K562 (cell line): Measurements from ENCODE around the gene SNX10. TPM values are rescaled to one million over a fixed set of nuclear protein-coding genes. Genes with fewer than 3 reads are reported as not detected.

Experiments
- BRCA1 ChIP-seq, 2 experiments: fragments of 450-650 bp in 1 of 2; sonication (generic) in 1 of 2; formaldehyde crosslinking in 1 of 2; IDR thresholded peaks; 2 replicates each; pipeline versions ENCODE4 v1.5.0 to v1.6.1; 2017 to 2020; ENCODE audit warnings: mild to moderate bottlenecking in 1 of 2, missing genetic modification reagents in 1 of 2
- DMBX1 ChIP-seq: fragments of 250-450 bp; sonication (Bioruptor Pico); IDR thresholded peaks from 2 replicates; pipeline ENCODE4 v1.8.0; 2022; ENCODE audit warnings: inconsistent platforms, mild to moderate bottlenecking, moderate library complexity, borderline replicate concordance
- FOXK1 ChIP-seq: sonication (generic); formaldehyde crosslinking; IDR thresholded peaks from 2 replicates; pipeline ENCODE4 v1.8.0; 2022; ENCODE audit warnings: missing genetic modification reagents, mild to moderate bottlenecking, borderline replicate concordance
- FOXP1 ChIP-seq: sonication (generic); formaldehyde crosslinking; IDR thresholded peaks from 2 replicates; pipeline ENCODE4 v1.8.0; 2022; ENCODE audit warnings: mild to moderate bottlenecking, missing genetic modification reagents
- KAT7 ChIP-seq: sonication (generic); formaldehyde crosslinking; IDR thresholded peaks from 2 replicates; pipeline ENCODE4 v1.8.0; 2022; ENCODE audit warnings: missing genetic modification reagents, mild to moderate bottlenecking, borderline replicate concordance
- NCOR1 ChIP-seq: fragments of 450-650 bp; IDR thresholded peaks from 2 replicates; pipeline ENCODE4 v1.6.1; 2016; ENCODE audit warnings: mild to moderate bottlenecking, moderate library complexity
- NEUROD1 ChIP-seq: fragments of 150-350 bp; IDR thresholded peaks from 2 replicates; pipeline ENCODE4 v1.6.1; 2014; ENCODE audit warnings: borderline replicate concordance, low read length, low read depth; ENCODE audit not compliant: partially characterized antibody
- NFXL1 ChIP-seq: fragments of 450-650 bp; formaldehyde crosslinking; IDR thresholded peaks from 2 replicates; pipeline ENCODE4 v1.4.0; 2021; ENCODE audit warnings: mild to moderate bottlenecking
- NUFIP1 ChIP-seq: fragments of 450-650 bp; IDR thresholded peaks from 2 replicates; pipeline ENCODE4 v1.6.1; 2018; ENCODE audit not compliant: partially characterized antibody
- PCBP2 ChIP-seq: fragments of 200-400 bp; formaldehyde crosslinking; IDR thresholded peaks from 2 replicates; pipeline ENCODE4 v1.6.1; 2018; ENCODE audit warnings: low read length, low read depth, mild to moderate bottlenecking, moderate library complexity; ENCODE audit not compliant: poor library complexity, severe bottlenecking
- RB1 ChIP-seq: fragments of 450-650 bp; IDR thresholded peaks from 2 replicates; pipeline ENCODE4 v1.6.1; 2017; ENCODE audit warnings: low read depth, mild to moderate bottlenecking
- RBFOX2 ChIP-seq: fragments of 200-400 bp; formaldehyde crosslinking; IDR thresholded peaks from 2 replicates; pipeline ENCODE4 v1.6.1; 2017; ENCODE audit warnings: low read depth, mild to moderate bottlenecking, low read length, moderate library complexity
- U2AF1 ChIP-seq: fragments of 200-400 bp; formaldehyde crosslinking; optimal IDR thresholded peaks from 2 replicates; pipeline ENCODE3; 2017; ENCODE audit warnings: mild to moderate bottlenecking, low read depth, low read length, moderate library complexity
- ZFP36 ChIP-seq: fragments of 150-350 bp; IDR thresholded peaks from 2 replicates; pipeline ENCODE4 v1.6.1; 2018; ENCODE audit warnings: low read length, low read depth; ENCODE audit not compliant: partially characterized antibody
- ZNF165 ChIP-seq: fragments of 250-450 bp; sonication (Bioruptor Pico); IDR thresholded peaks from 2 replicates; pipeline ENCODE4 v1.4.0; 2020; ENCODE audit warnings: borderline replicate concordance
- ZNF263 ChIP-seq: sonication (generic); formaldehyde crosslinking; IDR thresholded peaks from 2 replicates; pipeline ENCODE4 v1.8.0; 2022; ENCODE audit warnings: mild to moderate bottlenecking, missing genetic modification reagents, borderline replicate concordance
- ZNF583 ChIP-seq: fragments of 250-450 bp; sonication (Bioruptor Pico); IDR thresholded peaks from 2 replicates; pipeline ENCODE4 v1.4.0; 2020
- ZNF77 ChIP-seq: fragments of 250-450 bp; sonication (Bioruptor Pico); IDR thresholded peaks from 2 replicates; pipeline ENCODE4 v1.5.0; 2020
- polyA plus RNA-seq, 8 experiments: library from polyadenylated mRNA; depleted of rRNA in 4 of 8; stranded (reverse) in 5 of 8; unstranded in 3 of 8; fragments of >200 nt; fragmentation: Nextera tagmentation in 2 of 8; fragmentation: Illumina TruSeq in 1 of 8; extraction: Ambion mirVana in 2 of 8; extraction: Trizol in 1 of 8; gene quantifications; 2 replicates each; pipeline versions ENCODE4 v1.2.1 to v1.2.3, GENCODE V29; 2011 to 2014; ENCODE audit warnings: inconsistent platforms in 1 of 8, missing spikeins in 1 of 8
- total RNA-seq, 7 experiments: library from RNA; depleted of rRNA in 6 of 7; stranded (reverse); fragments of >200 nt in 6 of 7; fragmentation: Illumina TruSeq in 2 of 7; extraction: Trizol in 2 of 7; gene quantifications; 2 replicates each; pipeline versions ENCODE4 v1.2.1 to v1.2.3, GENCODE V29; 2011 to 2021; ENCODE audit warnings: low replicate concordance in 1 of 7
- TF ChIP-seq, protein P1 (sequence below), 2 experiments: fragments of 450-650 bp; IDR thresholded peaks; 2 replicates each; pipeline ENCODE4 v1.6.1; 2016; ENCODE audit warnings: mild to moderate bottlenecking in 2 of 2, borderline replicate concordance in 1 of 2, low read depth in 1 of 2, moderate library complexity in 1 of 2
- TF ChIP-seq, protein P2 (sequence below): sonication (generic); formaldehyde crosslinking; IDR thresholded peaks from 2 replicates; pipeline ENCODE4 v1.8.0; 2022; ENCODE audit warnings: missing genetic modification reagents, mild to moderate bottlenecking, moderate library complexity, borderline replicate concordance

Gene SNX10
- total and polyA plus RNA-seq, 9 of the 15 experiments (the other 6 are each of a cell fraction or from before 2014, with no cell fraction given) = 6.9 to 16.5 (median 11.5) TPM

DNA sequence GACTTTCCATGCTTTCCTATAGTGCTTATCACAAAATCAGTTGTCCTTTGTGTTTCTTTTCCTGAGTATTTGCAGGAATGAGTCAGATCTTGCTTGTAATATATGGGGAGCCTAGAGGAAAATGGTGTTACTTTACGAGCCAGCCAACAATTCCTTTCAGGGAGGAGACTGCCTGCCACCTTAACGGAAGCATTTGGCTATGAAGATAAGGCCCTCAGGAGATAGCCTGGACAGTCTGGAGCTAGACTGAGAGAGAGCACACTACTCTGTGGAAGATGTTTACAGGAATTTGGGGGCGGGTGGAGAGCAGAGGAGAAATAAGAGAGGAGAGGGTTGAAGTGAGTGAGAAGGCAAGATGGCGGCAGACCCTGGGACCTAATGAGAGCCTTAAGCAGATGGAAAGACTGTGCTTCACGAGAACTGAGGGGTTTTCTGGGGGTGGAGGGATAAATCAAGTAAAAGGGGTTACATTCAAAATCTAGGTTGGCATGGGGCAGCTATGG, 126.3 kb downstream of the SNX10 start (continued):
- TF ChIP-seq, protein P1, sequence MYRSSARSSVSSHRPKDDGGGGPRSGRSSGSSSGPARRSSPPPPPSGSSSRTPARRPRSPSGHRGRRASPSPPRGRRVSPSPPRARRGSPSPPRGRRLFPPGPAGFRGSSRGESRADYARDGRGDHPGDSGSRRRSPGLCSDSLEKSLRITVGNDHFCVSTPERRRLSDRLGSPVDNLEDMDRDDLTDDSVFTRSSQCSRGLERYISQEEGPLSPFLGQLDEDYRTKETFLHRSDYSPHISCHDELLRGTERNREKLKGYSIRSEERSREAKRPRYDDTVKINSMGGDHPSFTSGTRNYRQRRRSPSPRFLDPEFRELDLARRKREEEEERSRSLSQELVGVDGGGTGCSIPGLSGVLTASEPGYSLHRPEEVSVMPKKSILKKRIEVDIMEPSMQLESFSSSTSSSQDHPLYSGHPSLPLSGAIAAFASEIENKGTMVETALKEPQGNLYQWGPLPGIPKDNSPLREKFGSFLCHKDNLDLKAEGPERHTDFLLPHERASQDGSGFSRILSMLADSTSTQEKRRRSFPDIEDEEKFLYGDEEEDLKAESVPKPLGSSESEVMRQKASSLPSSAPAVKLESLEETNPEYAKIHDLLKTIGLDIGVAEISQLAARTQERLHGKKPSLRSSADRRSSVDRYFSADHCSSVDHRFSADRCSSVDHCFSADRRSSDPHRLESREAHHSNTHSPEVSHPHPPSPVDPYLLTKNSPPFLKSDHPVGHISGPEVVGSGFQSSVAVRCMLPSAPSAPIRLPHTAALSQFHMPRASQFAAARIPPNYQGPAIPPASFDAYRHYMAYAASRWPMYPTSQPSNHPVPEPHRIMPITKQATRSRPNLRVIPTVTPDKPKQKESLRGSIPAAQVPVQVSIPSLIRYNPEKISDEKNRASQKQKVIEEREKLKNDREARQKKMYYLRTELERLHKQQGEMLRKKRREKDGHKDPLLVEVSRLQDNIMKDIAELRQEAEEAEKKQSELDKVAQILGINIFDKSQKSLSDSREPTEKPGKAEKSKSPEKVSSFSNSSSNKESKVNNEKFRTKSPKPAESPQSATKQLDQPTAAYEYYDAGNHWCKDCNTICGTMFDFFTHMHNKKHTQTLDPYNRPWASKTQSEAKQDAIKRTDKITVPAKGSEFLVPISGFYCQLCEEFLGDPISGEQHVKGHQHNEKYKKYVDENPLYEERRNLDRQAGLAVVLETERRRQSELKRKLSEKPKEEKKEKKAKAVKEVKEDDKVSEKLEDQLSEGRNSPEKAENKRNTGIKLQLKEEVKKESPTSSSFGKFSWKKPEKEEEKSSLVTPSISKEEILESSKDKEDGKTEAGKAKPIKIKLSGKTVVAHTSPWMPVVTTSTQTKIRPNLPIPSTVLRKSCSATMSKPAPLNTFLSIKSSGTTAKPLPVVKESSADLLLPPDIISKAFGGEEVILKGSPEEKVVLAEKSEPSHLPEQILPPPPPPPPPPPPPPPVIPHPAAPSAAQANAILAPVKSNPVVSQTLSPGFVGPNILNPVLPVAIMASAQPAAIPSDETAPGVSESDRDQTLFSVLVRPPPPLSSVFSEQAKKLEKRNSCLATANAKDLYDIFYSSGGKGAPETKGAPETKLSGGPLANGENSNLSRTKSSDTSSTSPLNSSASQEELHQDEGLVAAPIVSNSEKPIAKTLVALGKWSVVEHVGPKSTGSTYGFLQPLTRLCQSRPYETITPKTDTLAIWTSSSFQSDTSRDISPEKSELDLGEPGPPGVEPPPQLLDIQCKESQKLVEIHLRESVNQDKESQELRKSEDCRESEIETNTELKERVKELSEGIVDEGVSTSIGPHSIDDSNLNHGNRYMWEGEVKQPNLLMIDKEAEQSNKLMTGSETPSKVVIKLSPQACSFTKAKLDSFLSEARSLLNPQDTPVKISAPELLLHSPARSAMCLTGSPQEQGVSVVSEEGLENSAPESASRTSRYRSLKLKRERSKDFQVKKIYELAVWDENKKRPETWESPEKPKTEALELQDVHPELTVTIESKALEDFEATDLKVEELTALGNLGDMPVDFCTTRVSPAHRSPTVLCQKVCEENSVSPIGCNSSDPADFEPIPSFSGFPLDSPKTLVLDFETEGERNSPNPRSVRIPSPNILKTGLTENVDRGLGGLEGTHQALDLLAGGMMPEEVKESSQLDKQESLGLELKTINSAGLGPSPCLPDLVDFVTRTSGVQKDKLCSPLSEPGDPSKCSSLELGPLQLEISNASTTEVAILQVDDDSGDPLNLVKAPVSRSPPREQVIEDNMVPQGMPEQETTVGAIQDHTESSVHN (IDR thresholded peaks at IDR 0.05; ENCODE audit: borderline replicate concordance in 1 of 2, low read depth in 1 of 2) = no peak
- TF ChIP-seq NFXL1 (CRISPR knock-in tag) (no peak), NEUROD1 (no peak), RB1 (no peak), BRCA1 (IDR thresholded peaks at IDR 0.05) (no peak), BRCA1 (CRISPR knock-in tag; IDR thresholded peaks at IDR 0.05) (no peak), ZNF77 (CRISPR knock-in tag) (no peak), ZNF165 (CRISPR knock-in tag) (no peak), RBFOX2 (no peak; the same call in 1 of the 2 replicates), NCOR1 (peak; percentile 91), FOXP1 (CRISPR knock-in tag) (no peak), ZFP36 (peak; percentile 5), FOXK1 (CRISPR knock-in tag) (no peak), PCBP2 (no peak), ZNF263 (no peak), DMBX1 (CRISPR knock-in tag) (no peak), NUFIP1 (no peak), KAT7 (no peak), U2AF1 (no peak), ZNF583 (CRISPR knock-in tag) (no peak)
- TF ChIP-seq, protein P2, sequence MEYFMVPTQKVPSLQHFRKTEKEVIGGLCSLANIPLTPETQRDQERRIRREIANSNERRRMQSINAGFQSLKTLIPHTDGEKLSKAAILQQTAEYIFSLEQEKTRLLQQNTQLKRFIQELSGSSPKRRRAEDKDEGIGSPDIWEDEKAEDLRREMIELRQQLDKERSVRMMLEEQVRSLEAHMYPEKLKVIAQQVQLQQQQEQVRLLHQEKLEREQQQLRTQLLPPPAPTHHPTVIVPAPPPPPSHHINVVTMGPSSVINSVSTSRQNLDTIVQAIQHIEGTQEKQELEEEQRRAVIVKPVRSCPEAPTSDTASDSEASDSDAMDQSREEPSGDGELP (CRISPR knock-in tag) = no peak
